Tibial nerve (tissue), 4 donors: Measurements from ENCODE around the gene CCDC106. TPM values are rescaled to one million over a fixed set of nuclear protein-coding genes. Genes with fewer than 3 reads are reported as not detected.

Experiments
- DNase-seq, 2 donors: peaks; one replicate each; pipeline ENCODE4 v3.0.0-alpha.2; 2019; ENCODE audit warnings: low spot score in 2 of 2
- H3K27ac ChIP-seq, 4 donors: fragments of 200-600 bp; sonication (generic) in 3 of 4; one replicate each; pipeline ENCODE4 v1.5.1; 2017 to 2019; ENCODE audit warnings: mild to moderate bottlenecking in 1 of 4
- H3K27me3 ChIP-seq, 2 donors: fragments of 200-600 bp; sonication (generic) in 1 of 2; one replicate each; pipeline versions ENCODE4 v1.5.1 to v1.6.0; 2017 to 2019
- H3K36me3 ChIP-seq, 3 donors: fragments of 200-600 bp; sonication (generic); one replicate each; pipeline ENCODE4 v1.5.1; 2018 to 2019
- H3K4me1 ChIP-seq, 4 donors: fragments of 200-600 bp; sonication (generic) in 3 of 4; one replicate each; pipeline ENCODE4 v1.5.1; 2017 to 2019
- H3K4me3 ChIP-seq, 4 donors: fragments of 200-600 bp; sonication (generic) in 3 of 4; one replicate each; pipeline ENCODE4 v1.5.1; 2017 to 2019; ENCODE audit warnings: mild to moderate bottlenecking in 1 of 4, moderate library complexity in 1 of 4
- H3K9me3 ChIP-seq, 4 donors: fragments of 200-600 bp; sonication (generic) in 3 of 4; one replicate each; pipeline ENCODE4 v1.5.1; 2017 to 2019
- CTCF ChIP-seq, 5 experiments: fragments of 200-600 bp in 3 of 5; fragments of 450-650 bp in 2 of 5; sonication (generic) in 3 of 5; IDR thresholded peaks; one replicate each; pipeline ENCODE4 v1.5.1; 2016 to 2019; ENCODE audit warnings: antibody characterized with exemption in 5 of 5, mild to moderate bottlenecking in 3 of 5, moderate library complexity in 2 of 5
- EP300 ChIP-seq, 2 donors: sonication (generic); formaldehyde crosslinking; IDR thresholded peaks; one replicate each; pipeline ENCODE4 v1.6.1; 2017; ENCODE audit warnings: antibody characterized with exemption in 2 of 2, mild to moderate bottlenecking in 1 of 2
- POLR2A ChIP-seq, 2 donors: fragments of 450-650 bp; IDR thresholded peaks; one replicate each; pipeline ENCODE4 v1.6.1; 2017; ENCODE audit warnings: antibody characterized with exemption in 2 of 2, mild to moderate bottlenecking in 2 of 2, moderate library complexity in 2 of 2
- whole genome bisulfite sequencing, 2 donors: methylation state at CpG; one replicate each; pipeline ENCODE4 v1.1.5; 2018; 5-methylcytosine and 5-hydroxymethylcytosine counted together
- total RNA-seq, 4 donors: library from RNA; depleted of rRNA; stranded (reverse); fragments of >200 nt; gene quantifications; one replicate each; pipeline ENCODE4 v1.1.0, GENCODE V29; 2016

Gene CCDC106
- total RNA-seq, 4 donors from 2014 or later = 14.5 to 39.6 (median 16.1) TPM

GRCh38 chr19:55643003-55643886, 4.8 kb upstream of the CCDC106 start, which contains the start of gene ZNF581:
Gene ZNF581 (plus strand): TSS chr19:55643649. CDS start chr19:55644572, 923 bp downstream.
- Histone ChIP-seq H3K9me3 (no peaks in the 10 kb centered on the region), H3K36me3 (peaks cover 0 to 20% (median 0%) of the 10 kb centered on the region in 3 donors), H3K4me3 (peak within 1 kb of the TSS; percentile 62 to 93 (median 90)), H3K4me1 (peaks cover 0 to 80% (median 45%) of the 10 kb centered on the region in 4 donors), H3K27me3 (no peaks in the 10 kb centered on the region), H3K27ac (peak within 1 kb of the TSS; percentile 55 to 98 (median 96))
- DNase-seq = peak in 1 of 2 donors; percentile 66
- 0 to 2% methylated on average over 43 to 56 of the region's 56 CpGs for WGBS, 2 donors
- no peak for TF ChIP-seq POLR2A (IDR thresholded peaks at IDR 0.05)
- peak in 1 of 5 experiments; percentile 42 for TF ChIP-seq CTCF (IDR thresholded peaks at IDR 0.05)
- TF ChIP-seq EP300 (IDR thresholded peaks at IDR 0.05) = peak; percentile 21 to 81

GRCh38 chr19:55643887-55644176, 4.2 kb upstream of the CCDC106 start:
- Histone ChIP-seq H3K27ac (peak overlapping the region; percentile 55 to 98 (median 96)), H3K4me3 (peak overlapping the region; percentile 62 to 93 (median 90)), H3K36me3 (peaks cover 0 to 16% (median 0%) of the 10 kb centered on the region in 3 donors), H3K27me3 (no peaks in the 10 kb centered on the region), H3K9me3 (no peaks in the 10 kb centered on the region), H3K4me1 (peaks cover 0 to 80% (median 47%) of the 10 kb centered on the region in 4 donors)
- DNase-seq = no peak
- TF ChIP-seq POLR2A (IDR thresholded peaks at IDR 0.05) (no peak), CTCF (IDR thresholded peaks at IDR 0.05) (no peak), EP300 (IDR thresholded peaks at IDR 0.05) (no peak)
- 0 to 1% methylated on average over 15 of the region's 15 CpGs for WGBS, 2 donors

- H3K4me3 ChIP-seq = peak overlapping the region; percentile 62 to 93 (median 90)
- TF ChIP-seq EP300 (IDR thresholded peaks at IDR 0.05) (no peak), POLR2A (IDR thresholded peaks at IDR 0.05) (no peak), CTCF (IDR thresholded peaks at IDR 0.05) (no peak)
- no peak for DNase-seq
- WGBS, 2 donors = 46 to 47% methylated on average over 12 of the region's 12 CpGs
- no peaks in the 10 kb centered on the region for H3K27me3 ChIP-seq
- H3K4me1 ChIP-seq = peaks cover 0 to 80% (median 48%) of the 10 kb centered on the region in 4 donors
- H3K36me3 ChIP-seq = peaks cover 0 to 16% (median 0%) of the 10 kb centered on the region in 3 donors
- no peaks in the 10 kb centered on the region for H3K9me3 ChIP-seq
- peak overlapping the region in 3 of 4 donors; percentile 95 to 98 (median 98) for H3K27ac ChIP-seq
Measured at GRCh38 chr19:55644191-55644833, 3.7 kb upstream of the CCDC106 start.

GRCh38 chr19:55644842-55645511, 3.0 kb upstream of the CCDC106 start:
- Histone ChIP-seq H3K36me3 (peaks cover 0 to 16% (median 0%) of the 10 kb centered on the region in 3 donors), H3K4me3 (peak overlapping the region in 2 of 4 donors; percentile 88 to 93), H3K27me3 (no peaks in the 10 kb centered on the region), H3K9me3 (no peaks in the 10 kb centered on the region), H3K4me1 (peaks cover 0 to 80% (median 42%) of the 10 kb centered on the region in 4 donors), H3K27ac (no peak overlapping the region)
- TF ChIP-seq EP300 (IDR thresholded peaks at IDR 0.05) (no peak), POLR2A (IDR thresholded peaks at IDR 0.05) (no peak), CTCF (IDR thresholded peaks at IDR 0.05) (no peak)
- 89 to 92% methylated on average over 28 of the region's 28 CpGs for WGBS, 2 donors
- no peak for DNase-seq
